Endothelial cell of umbilical vein (primary cell): ENCODE data around the gene TMEM131. TPM values are rescaled to one million over a fixed set of nuclear protein-coding genes. Genes with fewer than 3 reads are reported as not detected.

Experiments used
- BruUV-seq: library from RNA; stranded (reverse); fragments of 400-500 nt; replicated peaks from 2 replicates; lab custom pipeline; 2021; lab: Mats Ljungman, UMichigan
- CTCF ChIA-PET: fragments of 300-600, 350-600 bp; sonication (Branson Sonifier 250); formaldehyde crosslinking; loops from one replicate; lab custom pipeline; 2021; ENCODE audit warnings: antibody characterized with exemption, inconsistent platforms; lab: Charles Lee
- POLR2A ChIA-PET: fragments of 300-600, 350-600 bp; sonication (Branson Sonifier 250); formaldehyde crosslinking; loops from one replicate; lab custom pipeline; 2021; ENCODE audit warnings: antibody characterized with exemption, inconsistent platforms; lab: Charles Lee
- DNase-seq: peaks from one replicate; pipeline ENCODE4 v3.0.0-alpha.2; 2011; ENCODE audit warnings: low read depth, low spot score
- FAIRE-seq: peaks from 2 replicates; lab custom pipeline; 2011; peaks lifted over from hg19 to GRCh38; lab: Jason Lieb, UNC
- H2AFZ ChIP-seq: 2 replicates; pipeline ENCODE4 v1.6.0; 2012; ENCODE audit warnings: low read depth, low read length, control low read depth, inconsistent platforms
- H3K27ac ChIP-seq: 2 replicates; pipeline ENCODE4 v1.5.1; 2011; ENCODE audit warnings: low read depth, mild to moderate bottlenecking, control low read depth, low read length, moderate library complexity; ENCODE audit not compliant: insufficient read depth
- H3K27me3 ChIP-seq, 2 experiments: 2 replicates each; pipeline versions ENCODE4 v1.6.0 to v1.6.1; 2011; ENCODE audit warnings: low read length in 2 of 2, mixed read lengths in 1 of 2; ENCODE audit not compliant: control insufficient read depth in 2 of 2, insufficient read depth in 2 of 2
- H3K36me3 ChIP-seq, 2 experiments: 2 replicates in 1 of 2; 3 replicates in 1 of 2; pipeline ENCODE4 v1.5.1; 2011; ENCODE audit warnings: low read length in 2 of 2, mild to moderate bottlenecking in 1 of 2, moderate library complexity in 1 of 2; ENCODE audit not compliant: control insufficient read depth in 2 of 2, insufficient read depth in 2 of 2; ENCODE audit errors: extremely low read depth in 1 of 2
- H3K4me1 ChIP-seq: 3 replicates; pipeline ENCODE4 v1.5.1; 2011; ENCODE audit warnings: mild to moderate bottlenecking, low read length; ENCODE audit not compliant: control insufficient read depth, insufficient read depth; ENCODE audit errors: extremely low read depth
- H3K4me2 ChIP-seq: 2 replicates; pipeline ENCODE4 v1.6.1; 2011; ENCODE audit warnings: low read length, control low read depth, mixed read lengths; ENCODE audit not compliant: insufficient read depth
- H3K4me3 ChIP-seq, 3 experiments: fragments of 200-600 bp in 1 of 3; sonication (generic), shearing (Covaris generic) in 1 of 3; replicated peaks in 1 of 3; 2 replicates each; pipeline ENCODE4 v1.5.1; 2011 to 2016; ENCODE audit warnings: control low read depth in 3 of 3, low read length in 3 of 3, mild to moderate bottlenecking in 2 of 3, inconsistent platforms in 1 of 3, low read depth in 1 of 3, moderate library complexity in 1 of 3; ENCODE audit not compliant: insufficient read depth in 1 of 3
- H3K79me2 ChIP-seq: 2 replicates; pipeline ENCODE4 v1.6.0; 2012; ENCODE audit warnings: low read length, inconsistent platforms; ENCODE audit not compliant: control insufficient read depth, insufficient read depth
- H3K9ac ChIP-seq: replicated peaks from 2 replicates; pipeline ENCODE3; 2011; ENCODE audit warnings: low read length, control low read depth; ENCODE audit not compliant: insufficient read depth; ENCODE audit errors: extremely low read depth
- H3K9me1 ChIP-seq: replicated peaks from 3 replicates; pipeline ENCODE4 v1.6.0; 2011; ENCODE audit warnings: mild to moderate bottlenecking, low read length; ENCODE audit not compliant: control insufficient read depth, insufficient read depth; ENCODE audit errors: extremely low read depth
- H3K9me3 ChIP-seq: replicated peaks from 2 replicates; pipeline ENCODE4 v1.5.1; 2012; ENCODE audit warnings: low read length, inconsistent platforms; ENCODE audit not compliant: control insufficient read depth, insufficient read depth
- H4K20me1 ChIP-seq: replicated peaks from 2 replicates; pipeline ENCODE3; 2011; ENCODE audit warnings: mild to moderate bottlenecking, low read length; ENCODE audit not compliant: control insufficient read depth, insufficient read depth; ENCODE audit errors: extremely low read depth
- EZH2 ChIP-seq: IDR thresholded peaks from 2 replicates; pipeline ENCODE4 v1.6.1; 2012; ENCODE audit warnings: borderline replicate concordance, low read depth, mild to moderate bottlenecking, moderate library complexity, low read length, inconsistent platforms; ENCODE audit not compliant: severe bottlenecking
- FOS ChIP-seq: IDR thresholded peaks from 2 replicates; pipeline ENCODE4 v1.6.1; 2011; ENCODE audit warnings: mild to moderate bottlenecking, low read length, moderate library complexity, borderline replicate concordance; ENCODE audit not compliant: insufficient read depth
- GATA2 ChIP-seq: IDR thresholded peaks from 2 replicates; pipeline ENCODE4 v1.7.0; 2011; ENCODE audit warnings: low read depth, mild to moderate bottlenecking, moderate library complexity, mixed read lengths, low read length; ENCODE audit not compliant: insufficient read length, insufficient read depth
- JUN ChIP-seq: IDR thresholded peaks from 2 replicates; pipeline ENCODE4 v1.6.1; 2011; ENCODE audit warnings: borderline replicate concordance, low read depth; ENCODE audit not compliant: insufficient read length, insufficient read depth
- MAX ChIP-seq: IDR thresholded peaks from 2 replicates; pipeline ENCODE4 v1.6.1; 2011; ENCODE audit not compliant: insufficient read depth, insufficient read length
- MYC ChIP-seq: IDR thresholded peaks from one replicate; pipeline ENCODE4 v1.6.1; 2011; ENCODE audit warnings: mild to moderate bottlenecking, low read depth, low read length
- POLR2A ChIP-seq: IDR thresholded peaks from 2 replicates; pipeline ENCODE4 v1.6.1; 2012; ENCODE audit warnings: low read depth, mild to moderate bottlenecking, control low read depth, low read length
- POLR2AphosphoS5 ChIP-seq: IDR thresholded peaks from 2 replicates; pipeline ENCODE4 v1.6.1; 2012; ENCODE audit warnings: low read depth, mild to moderate bottlenecking, control low read depth, low read length, moderate library complexity; ENCODE audit not compliant: insufficient read depth
- dilution Hi-C: fragments of 300-500 bp; cut with MboI; formaldehyde crosslinking; loops from one replicate; pipeline ENCODE4 v1.15.0; 2019; ENCODE audit warnings: low sequenced_read_pairs; ENCODE audit not compliant: extremely low pct_ligation_motif_present
- intact Hi-C: fragments of 100-400 bp; cut with micrococcal nuclease; formaldehyde crosslinking; loops from one replicate; pipeline ENCODE4 v1.10.0; 2022
- polyA plus RNA-seq, 4 experiments: library from polyadenylated mRNA; depleted of rRNA in 3 of 4; stranded (reverse) in 3 of 4; unstranded in 1 of 4; fragments of >200 nt; gene quantifications; 2 replicates each; pipeline versions ENCODE4 v1.2.1 to v1.2.3, GENCODE V29; 2011 to 2012; ENCODE audit warnings: missing spikeins in 1 of 4
- total RNA-seq: library from RNA; stranded (reverse); gene quantifications from 2 replicates; pipeline ENCODE4 v1.2.3, GENCODE V29; 2021

The TMEM131 gene
- total and polyA plus RNA-seq, 2 donors (not counting 3 experiments of a cell fraction or from before 2014, with no cell fraction given): 12.2 to 28.6 TPM

- Histone ChIP-seq H3K36me3 (peaks cover 2 to 24% of the 10 kb centered on the region in 2 experiments), H3K79me2 (no peaks in the 10 kb centered on the region), H3K9me1 (no peaks in the 10 kb centered on the region), H2AFZ (no peak overlapping the region), H3K9ac (no peak overlapping the region), H3K27ac (no peak overlapping the region), H3K4me3 (no peak overlapping the region), H4K20me1 (no peaks in the 10 kb centered on the region), H3K4me2 (no peak overlapping the region), H3K4me1 (no peaks in the 10 kb centered on the region), H3K27me3 (no peaks in the 10 kb centered on the region), H3K9me3 (no peaks in the 10 kb centered on the region)
- BruUV-seq: no TSS peak
- DNase-seq (no peak), FAIRE-seq (no peak)
- intact Hi-C loops: no loop called here
- POLR2A ChIA-PET: no interaction called here
- CTCF ChIA-PET: interaction anchor here (1.3 kb wide), 1 partner anchor 17 kb away, joined by 3 read pairs; no protein-coding TSS in a partner anchor
- no peak for TF ChIP-seq MYC
- no peak for TF ChIP-seq POLR2A
- TF ChIP-seq FOS: no peak
- TF ChIP-seq EZH2: no peak
- no peak for TF ChIP-seq JUN
- no peak for TF ChIP-seq GATA2
- dilution Hi-C loops: no loop called here
These were observed 232.4 kb downstream of the TMEM131 start for GRCh38 chr2:97763176-97763845.

GRCh38 chr2:97761192-97761591 is 234.6 kb downstream of the TMEM131 start:
- TF ChIP-seq MYC (no peak), POLR2AphosphoS5 (no peak), JUN (no peak), MAX (no peak), EZH2 (no peak)
- DNase-seq (no peak), FAIRE-seq (no peak)
- Histone ChIP-seq H3K9me3 (no peaks in the 10 kb centered on the region), H2AFZ (no peak overlapping the region), H3K27ac (no peak overlapping the region), H3K4me3 (no peak overlapping the region), H3K4me2 (no peak overlapping the region), H3K27me3 (no peaks in the 10 kb centered on the region), H3K4me1 (no peaks in the 10 kb centered on the region), H4K20me1 (no peaks in the 10 kb centered on the region), H3K36me3 (peaks cover 2 to 28% of the 10 kb centered on the region in 2 experiments), H3K79me2 (no peaks in the 10 kb centered on the region), H3K9me1 (no peaks in the 10 kb centered on the region), H3K9ac (no peak overlapping the region)
- intact Hi-C loops: no loop called here
- ChIA-PET POLR2A (no interaction called here), CTCF (interaction anchor here (1.5 kb wide), 1 partner anchor 13 kb away, joined by 10 read pairs; no protein-coding TSS in a partner anchor)
- no TSS peak for BruUV-seq
- dilution Hi-C loops: no loop called here
